HG03066 (cell line): ENCODE results near the gene LHX3.

Experiments
- ATAC-seq: cut with Tn5 transposase; IDR thresholded peaks from one replicate; pipeline ENCODE4 v1.9.1; 2021; ENCODE audit warnings: low read depth; ENCODE audit not compliant: unreplicated experiment

LHX3 gene

DNA sequence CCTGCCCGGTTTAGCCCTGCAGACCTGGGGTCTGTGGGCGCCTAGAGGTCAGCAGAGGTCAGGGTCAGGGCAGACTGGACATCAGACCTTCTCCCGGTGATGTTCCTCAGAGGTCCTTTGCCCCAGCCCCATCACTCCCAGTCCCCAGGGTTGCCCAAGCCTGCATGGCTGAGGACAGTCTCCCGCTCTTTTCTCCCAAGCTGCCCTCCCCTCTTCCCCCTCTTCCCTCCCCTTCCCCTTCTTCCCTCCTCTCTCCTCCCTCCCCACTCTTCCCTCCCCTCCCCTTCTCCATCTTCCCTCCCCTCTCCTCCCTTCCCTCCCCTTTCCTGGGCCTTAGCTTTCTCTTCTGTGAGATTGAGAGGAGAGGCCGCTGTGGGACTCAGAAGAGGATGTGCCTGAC, 10.4 kb downstream of the LHX3 start:
- ATAC-seq: no peak

DNA sequence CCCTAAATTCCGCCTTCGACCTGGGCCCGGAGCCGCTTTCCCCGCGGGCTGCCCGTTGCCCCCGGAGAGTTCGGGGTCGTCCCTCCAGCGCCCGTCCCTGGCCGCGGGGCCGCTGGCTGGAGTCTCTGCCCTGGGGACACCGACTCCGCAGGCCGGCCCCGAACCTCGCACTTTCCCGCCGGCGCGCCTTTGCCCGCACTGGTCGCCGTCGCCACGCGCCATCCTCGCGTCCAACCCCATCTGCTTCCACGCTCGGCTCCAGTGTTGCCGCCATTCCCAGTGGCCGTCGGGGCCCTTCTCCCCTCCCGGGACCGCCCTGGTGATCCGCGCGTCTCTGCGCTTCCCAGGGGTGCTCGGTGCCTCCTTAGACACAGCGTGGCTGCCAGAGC, 11.0 kb downstream of the LHX3 start:
- ATAC-seq: no peak

DNA sequence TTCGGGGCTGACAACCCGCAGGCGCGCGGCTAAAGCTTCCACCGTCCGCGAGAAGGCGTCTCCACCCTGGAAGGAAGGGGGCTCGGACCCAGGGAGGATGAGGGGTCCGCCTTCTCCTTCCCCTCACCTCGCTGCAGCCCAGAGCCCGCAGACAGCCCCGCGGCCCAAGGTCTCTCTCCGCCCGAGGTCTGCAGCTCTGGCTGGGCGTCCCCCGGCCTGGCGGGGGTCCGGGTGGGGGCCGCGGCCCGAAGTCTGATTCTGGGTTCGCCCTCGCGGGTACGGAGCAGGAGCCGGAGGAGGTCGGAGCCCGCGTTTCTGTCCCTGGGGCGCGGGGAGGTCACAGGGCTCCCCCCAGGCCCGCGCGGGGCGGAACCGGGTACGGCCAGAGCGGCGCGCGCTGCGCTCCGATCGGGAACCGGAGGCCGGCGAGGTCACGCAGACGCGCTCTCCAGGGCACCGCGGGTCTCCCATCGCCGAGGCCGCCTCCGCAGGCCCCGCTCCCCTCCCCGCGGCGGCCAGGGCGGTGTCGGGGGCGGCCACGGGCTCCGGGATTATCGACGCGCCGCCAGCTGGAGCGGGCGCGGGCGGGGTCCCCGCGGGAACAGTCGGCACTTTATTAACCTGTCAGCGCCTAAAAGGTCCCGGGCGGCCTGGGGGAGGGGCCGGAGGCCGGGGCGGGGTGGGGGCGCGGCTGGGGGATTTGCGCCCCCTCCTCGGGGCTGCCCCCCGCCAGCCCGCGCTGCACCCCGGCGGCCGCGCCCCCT, 11.6 kb downstream of the LHX3 start:
- ATAC-seq: no peak

DNA sequence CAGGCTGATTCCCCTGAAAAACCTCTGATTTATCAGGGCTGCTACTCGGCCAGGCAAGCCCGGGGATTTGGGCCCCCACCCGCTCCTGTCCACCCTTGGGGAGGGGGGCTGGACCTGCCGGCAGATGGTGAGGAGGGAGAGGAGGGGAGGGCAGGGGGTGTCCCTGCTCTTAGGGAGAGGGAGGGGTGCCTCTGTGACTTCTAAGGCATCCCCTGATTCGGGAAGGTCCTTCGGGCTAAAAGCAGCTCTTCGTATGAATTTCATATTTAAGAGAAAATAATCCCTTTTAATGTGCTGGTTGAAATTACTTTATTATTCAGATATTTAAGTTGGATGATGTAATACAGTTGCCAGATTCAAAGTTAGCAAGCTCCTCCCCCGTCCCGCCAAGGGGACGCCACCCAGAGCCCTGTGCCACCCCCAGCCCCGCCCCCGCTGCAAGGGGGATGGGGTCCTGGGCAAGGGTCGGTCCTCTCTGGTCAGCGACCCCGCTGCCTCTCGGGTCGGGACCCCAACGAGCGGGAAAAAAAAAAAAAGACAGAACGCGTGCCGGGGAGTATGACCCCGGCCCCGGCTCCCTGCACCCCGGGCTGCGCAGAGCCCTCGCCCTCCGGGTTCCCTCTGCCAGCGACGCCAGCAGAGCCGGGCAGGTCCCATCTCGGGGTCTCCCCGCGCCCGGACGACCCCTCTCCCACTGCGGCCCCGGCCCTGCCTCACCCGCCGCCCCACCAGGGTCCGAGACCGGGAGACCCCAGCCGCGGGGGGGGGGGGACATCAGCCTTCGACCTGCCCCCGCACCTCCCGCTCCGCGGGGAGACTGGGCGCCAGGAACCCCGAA, 12.4 kb downstream of the LHX3 start:
- ATAC-seq: no peak

DNA sequence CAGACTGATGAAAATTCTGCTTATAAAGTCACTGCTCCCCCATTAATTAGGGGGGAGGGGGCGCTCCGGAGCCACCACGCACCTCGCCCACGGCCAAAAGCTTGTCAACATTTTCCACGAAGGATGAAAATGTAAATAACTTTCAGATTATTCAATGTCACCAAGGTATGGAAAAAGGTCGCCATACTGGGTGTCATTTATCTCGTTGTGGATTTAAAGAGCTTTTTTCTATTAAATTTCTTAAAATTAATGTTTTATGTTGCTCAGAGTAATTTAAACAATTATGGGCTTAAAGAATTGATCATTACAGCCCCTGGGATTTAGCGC, 13.0 kb downstream of the LHX3 start:
- ATAC-seq: no peak

DNA sequence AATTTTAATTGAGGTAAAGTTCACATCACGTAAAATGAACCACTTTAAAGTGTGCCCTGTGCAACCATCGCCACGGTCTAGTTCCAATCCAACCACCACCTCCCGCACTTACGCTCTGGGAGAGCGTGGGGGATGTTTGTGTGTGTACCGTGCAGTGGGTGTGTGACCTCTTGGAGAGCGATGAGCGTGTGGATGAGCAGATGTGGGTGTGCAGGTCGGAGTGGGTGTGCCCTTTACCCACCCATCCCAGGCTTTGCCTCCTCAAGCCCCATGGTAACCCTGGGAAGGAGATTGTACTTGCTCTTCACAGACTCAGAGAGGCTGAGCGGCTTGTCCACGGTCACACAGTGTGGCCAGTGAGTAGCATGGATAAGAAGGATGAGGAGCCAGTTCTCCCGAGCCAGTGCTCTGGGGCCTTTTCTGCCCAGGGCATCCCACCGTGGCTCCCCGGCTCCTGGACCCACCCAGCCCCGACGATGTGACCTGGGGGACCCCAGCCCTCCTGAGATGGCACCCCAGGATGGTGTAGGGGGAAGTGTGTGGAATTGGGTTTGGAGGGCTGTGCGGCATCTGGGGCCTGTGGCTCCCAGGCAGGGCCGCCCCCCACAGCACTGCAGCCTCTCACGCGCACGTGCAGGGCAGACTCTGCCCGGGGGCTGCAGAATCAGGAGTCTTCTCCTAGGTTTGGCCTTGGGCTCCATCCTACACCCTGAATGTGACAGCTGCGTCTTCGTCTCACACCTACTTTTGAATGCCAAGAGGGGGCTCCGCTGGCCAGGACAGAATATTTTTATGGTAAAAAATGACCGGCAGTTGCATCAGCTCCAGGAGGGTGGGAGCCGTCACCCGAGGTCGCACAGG, 13.6 kb downstream of the LHX3 start:
- ATAC-seq: no peak

DNA sequence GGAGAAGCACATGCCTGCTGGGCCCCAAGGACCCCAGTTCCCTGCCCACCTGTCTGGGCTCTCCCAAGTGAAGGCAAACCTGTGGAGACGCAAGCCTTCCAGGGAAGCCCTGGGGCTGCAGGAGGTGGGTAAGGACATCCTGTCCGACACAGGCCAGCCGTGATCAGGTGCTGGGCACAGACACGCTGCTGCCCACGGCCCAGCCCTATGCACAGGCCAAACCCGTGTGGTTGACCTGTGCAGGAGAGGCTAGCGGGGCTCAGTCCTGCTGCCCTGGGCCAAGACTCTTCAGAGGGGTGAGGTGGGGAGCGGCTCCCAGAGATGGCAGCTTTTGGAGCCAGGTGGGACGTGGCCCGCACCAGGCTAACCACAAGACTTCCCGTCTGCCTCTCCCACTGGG, 14.3 kb downstream of the LHX3 start:
- ATAC-seq: no peak

DNA sequence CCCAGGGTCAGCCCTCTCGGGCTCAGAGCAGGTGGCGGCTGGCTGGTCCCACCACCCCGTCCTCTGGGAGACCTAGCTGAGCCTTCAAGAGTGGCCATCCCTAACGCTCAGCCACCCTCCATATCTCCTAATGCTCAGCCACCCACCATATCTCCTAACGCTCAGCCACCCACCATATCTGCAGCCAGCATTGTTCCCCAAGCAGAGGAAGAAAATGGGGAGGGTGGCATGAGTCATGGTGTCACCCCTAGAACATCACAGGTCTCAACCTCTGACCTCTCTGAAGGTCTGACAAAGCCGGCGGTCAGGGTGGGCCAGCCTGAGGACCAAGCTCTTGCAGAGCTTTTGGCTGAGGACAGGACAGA, 14.7 kb downstream of the LHX3 start:
- ATAC-seq: no peak

DNA sequence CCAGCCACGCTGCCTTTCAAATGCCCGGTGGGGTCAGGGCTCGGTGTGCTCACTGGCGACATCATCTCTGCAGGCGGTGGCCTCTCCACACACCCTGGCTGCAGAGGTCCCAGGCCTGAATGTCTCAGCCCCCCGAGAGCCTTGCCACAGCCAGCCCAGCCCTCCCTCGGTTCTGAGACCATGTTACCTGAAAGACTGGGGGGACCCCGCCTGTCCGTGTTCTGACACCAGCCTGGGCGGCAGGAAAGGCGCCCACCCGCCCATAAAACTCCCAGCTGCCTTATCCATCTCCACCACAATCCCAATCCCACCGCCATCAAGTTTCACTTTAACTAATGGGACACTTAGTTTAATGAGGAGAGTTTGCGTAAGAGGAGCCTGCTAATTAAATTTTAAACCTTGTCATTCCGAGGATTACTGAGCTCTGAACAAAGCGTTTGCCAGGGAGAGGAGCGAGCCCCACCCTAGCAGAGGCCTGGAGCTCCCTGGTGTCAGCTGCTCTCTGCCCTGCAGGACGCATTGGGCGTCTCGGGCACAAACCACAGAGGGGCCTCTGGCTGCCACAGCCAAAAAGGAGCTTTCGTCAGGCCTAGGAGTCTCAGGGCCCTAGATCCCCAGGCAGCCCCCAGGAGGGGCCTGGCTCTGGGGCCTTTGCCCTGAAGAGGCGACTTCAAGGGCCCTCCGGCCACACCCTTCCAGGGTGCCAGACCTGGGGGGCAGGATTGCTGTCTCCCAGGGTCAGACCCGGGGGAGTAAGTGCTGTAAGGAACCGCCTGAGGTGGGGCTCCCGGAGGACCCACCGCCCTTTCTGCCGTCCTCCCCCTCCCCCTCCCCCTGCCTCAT, 15.3 kb downstream of the LHX3 start:
- ATAC-seq: no peak

DNA sequence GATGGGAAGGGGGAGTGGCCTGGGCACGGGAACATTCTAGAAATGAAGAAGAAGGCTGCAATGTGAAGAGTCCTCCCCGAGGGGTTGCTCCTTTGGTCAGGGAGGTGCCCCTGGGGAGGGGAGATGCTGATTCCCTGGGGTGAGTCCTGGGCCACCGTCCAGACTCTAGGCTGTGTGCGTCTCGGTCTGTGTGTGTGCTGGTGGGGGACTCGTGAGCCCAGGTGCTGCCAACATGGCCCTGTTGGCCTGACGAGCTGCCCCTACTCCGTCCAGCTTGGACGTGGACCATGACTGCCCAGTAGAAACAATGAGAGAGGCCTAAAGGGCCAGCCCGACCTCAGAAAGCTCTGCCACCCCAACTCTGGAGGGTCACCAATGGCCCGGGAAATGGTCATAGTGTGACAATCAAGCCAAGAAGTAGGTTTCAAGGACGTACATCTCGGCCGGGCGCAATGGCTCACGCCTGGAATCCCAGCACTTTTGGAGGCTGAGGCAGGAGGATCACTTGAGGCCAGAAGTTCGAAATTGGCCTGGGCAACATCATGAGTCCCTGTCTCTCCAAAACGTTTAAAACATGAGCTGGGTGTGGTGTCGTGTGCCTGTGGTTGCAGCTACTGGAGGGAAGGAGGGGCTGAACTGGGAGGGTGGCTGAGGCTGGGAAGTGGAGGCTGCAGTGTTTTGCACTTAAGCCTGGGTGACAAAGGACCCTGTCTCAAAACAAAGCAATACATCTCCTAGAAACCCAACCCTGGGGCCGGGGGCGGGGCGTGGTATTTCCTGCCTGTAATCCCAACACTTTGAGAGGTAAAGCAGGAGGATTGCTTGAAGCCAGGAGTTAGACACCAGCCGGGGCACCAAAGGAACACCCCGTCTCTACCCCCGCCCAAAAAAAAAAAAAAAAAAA, 17.0 kb downstream of the LHX3 start:
- no peak for ATAC-seq

DNA sequence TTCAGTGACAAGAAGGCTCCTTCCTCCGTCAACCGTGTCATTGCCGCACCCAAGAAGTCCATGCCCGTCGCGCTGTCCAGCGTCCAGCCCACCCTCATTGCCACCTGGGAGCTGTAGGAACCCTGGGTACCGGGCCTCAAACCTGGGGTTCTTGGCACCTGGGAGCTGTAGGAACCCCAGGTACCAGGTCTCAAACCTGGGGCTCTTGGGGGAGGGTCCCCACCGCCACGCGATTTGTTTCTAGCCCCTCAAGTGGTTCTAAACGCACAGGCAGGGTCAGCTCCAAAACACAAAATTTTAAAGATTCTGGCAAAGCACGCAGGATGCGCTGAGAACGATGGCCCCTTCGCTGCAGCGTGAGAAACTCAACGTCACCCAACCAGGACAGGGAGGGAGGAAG, 17.7 kb downstream of the LHX3 start:
- ATAC-seq: no peak

DNA sequence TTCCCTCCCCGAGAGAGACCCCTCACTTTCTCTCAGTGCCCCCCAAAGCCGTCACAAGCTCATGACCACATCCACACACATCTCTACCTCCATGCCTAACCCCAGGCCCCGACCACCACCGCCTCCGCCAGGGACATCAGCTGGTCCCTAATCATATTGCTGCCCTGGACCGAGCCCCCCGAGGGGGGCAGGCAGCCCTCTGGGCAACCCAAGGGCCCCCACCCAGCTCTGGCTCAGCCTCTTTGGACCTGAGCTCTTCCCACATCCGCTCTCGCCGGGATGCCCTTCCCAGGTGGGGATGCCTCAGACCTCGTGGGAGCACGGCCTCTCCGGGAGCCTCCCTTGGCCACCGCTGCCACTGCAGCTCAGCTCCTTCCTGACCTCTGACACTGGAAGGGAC, 18.5 kb downstream of the LHX3 start:
- ATAC-seq: no peak

DNA sequence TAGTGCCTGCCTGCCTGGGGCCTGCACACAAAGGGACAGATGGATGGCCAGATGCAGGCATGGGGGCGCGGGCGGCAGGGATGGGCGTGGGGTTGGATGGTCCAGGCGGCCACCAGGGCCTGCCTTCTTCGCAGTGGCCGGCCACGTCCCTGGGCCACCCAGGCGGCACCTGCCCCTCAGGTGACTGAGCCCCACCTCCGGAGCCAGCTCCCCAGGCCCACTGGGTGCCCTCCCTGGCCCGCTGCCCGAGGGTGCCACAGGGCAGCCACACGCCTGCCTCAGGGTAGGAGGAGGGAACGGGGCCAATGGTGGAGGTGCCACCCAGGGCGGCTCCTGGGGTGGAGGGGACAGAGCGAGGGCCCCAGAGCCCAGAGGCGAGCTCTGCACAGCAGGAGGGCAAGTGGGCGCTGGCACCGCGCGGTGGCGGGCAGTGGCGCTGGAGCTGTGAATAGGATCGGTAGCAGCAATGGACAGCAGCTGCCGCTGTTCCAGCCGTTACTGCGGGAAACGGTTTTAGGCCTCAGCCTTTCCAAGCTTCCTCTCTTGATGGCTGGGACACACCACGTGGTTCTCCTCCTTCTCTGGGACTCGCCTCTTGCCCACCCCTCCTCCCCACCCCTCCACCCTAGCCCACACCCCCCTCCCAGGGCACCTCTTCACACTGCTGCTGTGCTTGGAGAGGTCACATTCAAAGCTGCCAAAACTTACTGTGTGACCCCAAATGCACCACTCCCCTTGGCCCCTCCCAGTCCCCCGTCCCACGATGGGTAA, 19.1 kb downstream of the LHX3 start:
- no peak for ATAC-seq

DNA sequence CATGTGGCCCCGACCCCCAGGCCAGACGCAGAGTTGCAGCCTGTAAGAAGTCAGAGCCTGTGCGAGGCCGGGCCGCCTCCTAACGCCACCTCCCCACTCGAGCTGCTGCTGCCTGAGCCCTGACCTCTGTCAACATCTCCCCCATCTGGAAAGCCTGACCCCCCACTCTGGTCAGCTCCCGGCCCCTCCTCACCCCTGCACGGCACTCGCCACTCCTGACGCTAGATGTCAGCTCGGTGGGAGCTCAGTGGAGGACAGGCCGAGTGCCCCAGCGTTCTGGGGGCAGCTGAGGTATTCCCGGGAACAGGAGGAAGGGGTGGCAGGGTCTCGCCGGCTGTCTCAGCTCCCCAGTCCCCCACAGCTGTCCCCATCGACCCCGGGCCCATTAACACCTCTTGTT, 19.9 kb downstream of the LHX3 start:
- no peak for ATAC-seq

DNA sequence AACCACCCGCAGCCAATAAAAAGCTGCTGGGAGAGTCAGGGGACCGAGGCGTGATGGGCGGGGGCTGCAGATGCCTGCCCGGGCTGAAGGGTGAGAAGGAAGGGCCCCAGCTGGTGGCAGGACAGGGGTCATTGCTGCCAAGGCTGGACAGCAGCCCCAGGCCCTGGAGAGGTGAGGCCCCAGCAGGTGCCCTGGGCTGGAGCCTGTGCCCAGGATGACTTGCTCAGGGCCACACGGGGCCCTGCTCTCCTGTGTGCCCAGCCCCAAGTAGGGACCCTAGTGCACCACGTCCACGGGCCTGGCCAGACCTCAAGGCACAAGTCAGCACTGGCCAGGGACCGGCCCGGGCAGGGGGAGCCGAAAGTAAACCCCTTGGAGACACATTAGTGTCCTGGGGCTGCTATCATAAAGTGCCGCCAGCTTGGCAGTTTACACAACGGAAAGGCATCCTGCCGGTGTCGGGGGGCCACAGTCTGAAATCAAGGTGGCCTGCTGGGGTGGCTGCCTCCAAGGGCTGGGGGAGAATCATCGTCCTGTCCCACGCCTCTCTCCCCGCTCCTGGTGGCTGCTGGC, 22.0 kb downstream of the LHX3 start:
- ATAC-seq: no peak

DNA sequence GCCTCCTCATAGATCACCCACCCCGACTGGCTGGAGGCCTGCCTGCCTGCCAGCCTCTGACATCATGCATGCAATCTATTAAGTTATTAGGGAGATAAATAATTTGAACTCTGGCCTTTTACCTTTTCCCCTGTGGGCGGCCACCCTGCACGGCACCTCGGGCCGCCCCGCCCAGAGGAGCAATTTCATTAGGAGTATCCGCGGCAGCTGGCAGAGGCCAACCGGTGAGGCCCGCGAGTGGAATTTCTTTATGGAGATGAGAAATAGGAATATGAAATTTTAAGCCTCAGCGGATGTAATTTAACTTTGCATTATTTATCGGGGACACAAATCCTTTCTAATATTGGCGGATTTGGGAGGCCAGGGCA, 22.5 kb downstream of the LHX3 start:
- ATAC-seq: no peak

DNA sequence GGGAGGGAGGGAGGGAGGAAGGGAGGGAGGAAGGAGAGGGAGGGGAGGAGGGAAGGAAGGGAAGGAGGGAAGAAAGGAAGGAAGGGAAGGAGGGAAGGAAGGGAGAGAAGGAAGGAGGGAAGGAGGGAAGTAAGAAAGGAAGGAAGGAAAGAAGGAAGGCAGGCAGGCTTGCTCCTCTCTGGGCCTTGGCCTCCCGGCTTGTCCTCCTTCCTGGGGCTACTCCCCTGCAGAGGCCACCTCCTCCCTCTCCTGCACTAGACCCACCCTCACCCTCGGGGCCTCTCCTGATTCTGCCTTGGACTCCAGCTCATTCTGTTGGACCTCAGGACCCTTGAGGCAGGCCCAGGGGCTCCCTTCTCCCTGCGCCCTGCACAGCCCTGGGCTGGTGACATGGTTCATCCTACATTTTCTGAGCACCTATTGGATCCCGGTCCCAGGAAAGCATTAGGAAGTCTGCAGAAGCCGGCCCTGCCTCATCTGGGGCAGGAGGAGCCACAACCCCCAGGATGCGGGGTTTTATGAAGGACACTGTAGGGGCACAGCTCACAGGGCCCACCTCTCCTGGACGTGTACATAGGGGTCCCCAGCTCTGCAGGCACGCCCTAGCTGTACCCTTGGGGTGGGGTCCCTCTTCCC, 23.0 kb downstream of the LHX3 start:
- ATAC-seq: no peak

DNA sequence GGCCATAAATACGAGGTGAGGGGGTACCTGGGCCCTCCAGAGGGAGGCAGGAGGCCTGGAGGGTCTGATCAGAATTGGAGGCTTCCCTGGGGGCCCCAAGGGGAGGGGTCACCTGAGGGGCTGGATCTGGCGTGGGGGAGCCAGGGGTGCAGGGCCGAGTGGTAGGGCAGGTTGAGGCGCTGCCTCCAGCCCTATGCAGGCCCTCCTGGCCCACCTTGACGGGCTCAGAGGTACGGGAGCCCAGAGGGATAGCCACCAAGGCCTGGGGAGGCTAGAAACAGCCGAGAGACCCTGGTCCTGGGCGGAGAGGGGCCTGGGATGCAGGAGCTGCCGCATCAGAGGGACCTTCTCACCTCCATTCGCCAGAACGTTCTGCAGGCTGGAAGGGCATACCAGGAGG, 24.3 kb downstream of the LHX3 start:
- no peak for ATAC-seq
